Lung (tissue), 12 donors: ENCODE measurements around the gene SDR42E2. TPM values are rescaled to one million over a fixed set of nuclear protein-coding genes. Genes with fewer than 3 reads are reported as not detected.

Source experiments
- ATAC-seq: fragments of 200-7000 bp; cut with Tn5 transposase; one replicate; pipeline ENCODE4 v1.9.1; 2020; ENCODE audit warnings: moderate number of reproducible peaks; ENCODE audit not compliant: insufficient read depth, low FRiP score
- DNase-seq, 3 donors: peaks; one replicate each; pipeline ENCODE4 v3.0.0-alpha.2; 2013 to 2017
- H3K27ac ChIP-seq, 2 donors: one replicate each; pipeline ENCODE4 v1.5.1; 2013; ENCODE audit warnings: mild to moderate bottlenecking in 2 of 2, moderate library complexity in 2 of 2, control low read depth in 1 of 2, inconsistent platforms in 1 of 2, low read depth in 1 of 2, low read length in 1 of 2
- H3K27me3 ChIP-seq, 3 donors: one replicate each; pipeline ENCODE4 v1.5.1; 2013; ENCODE audit warnings: low read length in 2 of 3; ENCODE audit not compliant: control insufficient read depth in 3 of 3, insufficient read depth in 3 of 3
- H3K36me3 ChIP-seq, 4 donors: one replicate each; pipeline ENCODE4 v1.5.1; 2013; ENCODE audit warnings: low read length in 4 of 4, mild to moderate bottlenecking in 1 of 4, moderate library complexity in 1 of 4; ENCODE audit not compliant: control insufficient read depth in 4 of 4, insufficient read depth in 4 of 4
- H3K4me1 ChIP-seq, 5 donors: one replicate each; pipeline ENCODE4 v1.5.1; 2013; ENCODE audit warnings: low read length in 5 of 5, mild to moderate bottlenecking in 2 of 5, moderate library complexity in 1 of 5; ENCODE audit not compliant: control insufficient read depth in 5 of 5, insufficient read depth in 5 of 5
- H3K4me3 ChIP-seq: one replicate; pipeline ENCODE4 v1.5.1; 2013; ENCODE audit warnings: mild to moderate bottlenecking, control low read depth, moderate library complexity
- H3K9ac ChIP-seq, 2 donors: one replicate each; pipeline ENCODE4 v1.5.1; 2013; ENCODE audit warnings: low read length in 2 of 2, control low read depth in 1 of 2; ENCODE audit not compliant: insufficient read depth in 1 of 2
- H3K9me3 ChIP-seq, 4 donors: one replicate each; pipeline ENCODE4 v1.5.1; 2013; ENCODE audit warnings: low read length in 3 of 4, mild to moderate bottlenecking in 1 of 4, moderate library complexity in 1 of 4; ENCODE audit not compliant: control insufficient read depth in 4 of 4, insufficient read depth in 3 of 4
- WGBS, 2 donors: extraction: QIAGEN DNeasy Blood & Tissue Kit; methylation state at CpG; one replicate each; pipeline ENCODE4 v1.1.7; 2013; 5-methylcytosine and 5-hydroxymethylcytosine counted together
- polyA plus RNA-seq, 2 donors: library from polyadenylated mRNA; stranded (reverse); fragments of 200-250 nt; gene quantifications; one replicate each; pipeline ENCODE4 v1.2.1, GENCODE V29; 2013
- total RNA-seq, 2 donors: library from RNA; depleted of rRNA in 1 of 2; stranded (reverse); fragments of >200 nt in 1 of 2; gene quantifications; one replicate each; pipeline ENCODE4 v1.2.1, GENCODE V29; 2014 to 2021
- TF ChIP-seq, protein P1 (sequence below): IDR thresholded peaks from 2 replicates; pipeline ENCODE4 v1.5.1; 2012; ENCODE audit warnings: mild to moderate bottlenecking; ENCODE audit errors: control extremely low read depth, extremely low read depth
- donor health status: control.
- donor health status: control.
- donor health status: Bipolar disorder and iron deficiency.
- donor health status: healthy.
- donor health status: DM: yes; HTN: yes; CAD: no.

SDR42E2 gene
- total and polyA plus RNA-seq, 4 donors = 0.10 to 0.64 (median 0.11) TPM; not detected in 1

DNA sequence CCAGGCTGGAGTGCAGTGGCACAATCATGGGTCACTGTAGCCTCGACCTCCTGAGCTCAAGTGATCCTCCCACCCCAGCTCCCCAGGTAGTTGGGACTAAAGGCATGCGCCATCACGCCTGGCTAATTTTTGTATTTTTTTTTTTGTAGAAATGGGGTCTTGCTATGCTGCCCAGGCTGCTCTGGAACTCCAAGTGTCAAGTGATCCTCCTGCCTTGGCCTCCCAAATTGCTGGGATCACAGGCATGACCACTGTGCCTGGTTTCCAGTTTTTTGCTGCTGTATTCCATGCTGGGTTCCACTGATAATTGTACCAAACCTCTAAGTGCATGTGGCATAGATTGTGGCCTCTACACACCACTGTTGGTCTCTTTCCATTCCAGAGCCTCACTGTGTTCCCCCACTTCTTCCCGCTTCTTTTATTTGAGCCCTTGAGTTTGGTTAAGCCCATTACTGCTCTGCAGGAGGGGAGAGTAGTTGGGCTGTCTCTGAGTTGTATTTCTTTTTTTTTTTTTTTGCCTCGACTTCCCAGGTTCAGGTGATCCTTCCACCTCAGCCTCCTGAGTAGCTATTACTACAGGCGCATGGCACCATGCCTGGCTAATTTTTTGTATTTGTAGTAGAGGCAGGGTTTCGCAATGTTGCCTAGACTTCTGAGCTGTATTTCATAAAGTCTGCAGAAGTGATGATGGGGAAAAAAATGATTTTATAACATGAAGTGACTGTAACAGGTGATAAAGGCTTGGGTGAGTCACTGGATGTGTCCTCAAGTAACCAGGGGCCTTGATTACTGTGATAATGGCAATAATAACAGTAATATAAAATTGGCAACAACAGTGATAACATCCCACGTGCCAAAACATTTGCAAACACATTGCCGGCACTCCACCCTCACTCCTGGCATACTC lies 73.8 kb downstream of the SDR42E2 start:
- H3K27ac ChIP-seq = no peak overlapping the region
- 79 to 82% methylated on average over 9 of the region's 9 CpGs for WGBS, 2 donors
- no peaks in the 10 kb centered on the region for H3K9me3 ChIP-seq
- H3K36me3 ChIP-seq = peaks cover 0 to 9% (median 4%) of the 10 kb centered on the region in 4 donors
- H3K9ac ChIP-seq = no peak overlapping the region
- peaks cover 0 to 6% (median 3%) of the 10 kb centered on the region in 5 donors for H3K4me1 ChIP-seq
- no peaks in the 10 kb centered on the region for H3K27me3 ChIP-seq
- ATAC-seq (no peak), DNase-seq (no peak)
- TF ChIP-seq, protein P1, sequence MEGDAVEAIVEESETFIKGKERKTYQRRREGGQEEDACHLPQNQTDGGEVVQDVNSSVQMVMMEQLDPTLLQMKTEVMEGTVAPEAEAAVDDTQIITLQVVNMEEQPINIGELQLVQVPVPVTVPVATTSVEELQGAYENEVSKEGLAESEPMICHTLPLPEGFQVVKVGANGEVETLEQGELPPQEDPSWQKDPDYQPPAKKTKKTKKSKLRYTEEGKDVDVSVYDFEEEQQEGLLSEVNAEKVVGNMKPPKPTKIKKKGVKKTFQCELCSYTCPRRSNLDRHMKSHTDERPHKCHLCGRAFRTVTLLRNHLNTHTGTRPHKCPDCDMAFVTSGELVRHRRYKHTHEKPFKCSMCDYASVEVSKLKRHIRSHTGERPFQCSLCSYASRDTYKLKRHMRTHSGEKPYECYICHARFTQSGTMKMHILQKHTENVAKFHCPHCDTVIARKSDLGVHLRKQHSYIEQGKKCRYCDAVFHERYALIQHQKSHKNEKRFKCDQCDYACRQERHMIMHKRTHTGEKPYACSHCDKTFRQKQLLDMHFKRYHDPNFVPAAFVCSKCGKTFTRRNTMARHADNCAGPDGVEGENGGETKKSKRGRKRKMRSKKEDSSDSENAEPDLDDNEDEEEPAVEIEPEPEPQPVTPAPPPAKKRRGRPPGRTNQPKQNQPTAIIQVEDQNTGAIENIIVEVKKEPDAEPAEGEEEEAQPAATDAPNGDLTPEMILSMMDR = no peak
- H3K4me3 ChIP-seq = no peak overlapping the region

DNA sequence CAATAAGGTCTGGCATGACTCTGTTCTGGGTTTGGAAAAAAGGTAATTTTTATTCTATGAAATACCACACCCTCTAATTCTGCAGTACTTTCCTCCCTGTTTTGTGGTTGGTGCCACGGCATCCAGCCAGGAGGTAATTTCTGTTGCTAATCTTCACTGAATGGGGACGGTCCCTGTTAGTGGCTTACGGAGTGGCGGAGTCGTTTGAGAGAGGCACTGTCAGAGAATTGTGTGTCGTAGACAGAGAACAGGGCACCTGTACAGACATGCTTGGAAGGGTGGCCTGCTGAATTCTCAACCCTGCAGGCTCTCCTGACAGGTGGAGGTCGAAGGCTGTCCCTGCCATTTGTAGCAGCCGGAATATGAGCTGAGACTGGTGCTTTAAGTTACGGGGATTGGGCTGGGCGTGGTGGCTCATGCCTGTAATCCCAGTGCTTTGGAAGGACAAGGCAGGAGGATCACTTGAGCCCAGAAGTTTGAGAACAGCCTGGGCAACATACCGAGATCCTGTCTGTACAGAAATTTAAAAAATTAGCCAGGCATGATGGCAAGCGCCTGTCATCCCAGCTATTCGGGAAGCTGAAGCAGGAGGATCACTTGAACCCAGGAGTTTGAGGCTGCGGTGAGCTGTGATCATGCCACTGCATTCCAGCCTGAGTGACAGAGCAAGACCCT lies 77.0 kb downstream of the SDR42E2 start:
- peaks cover 0 to 4% (median 3%) of the 10 kb centered on the region in 5 donors for H3K4me1 ChIP-seq
- H3K4me3 ChIP-seq = no peak overlapping the region
- no peak for ATAC-seq
- no peaks in the 10 kb centered on the region for H3K9me3 ChIP-seq
- H3K9ac ChIP-seq = no peak overlapping the region
- no peak for DNase-seq
- H3K36me3 ChIP-seq = peaks cover 0 to 9% (median 1%) of the 10 kb centered on the region in 4 donors
- WGBS, 2 donors = 84 to 88% methylated on average over 14 of the region's 14 CpGs
- H3K27ac ChIP-seq = no peak overlapping the region
- H3K27me3 ChIP-seq = no peaks in the 10 kb centered on the region
- TF ChIP-seq, protein P1 = no peak

DNA sequence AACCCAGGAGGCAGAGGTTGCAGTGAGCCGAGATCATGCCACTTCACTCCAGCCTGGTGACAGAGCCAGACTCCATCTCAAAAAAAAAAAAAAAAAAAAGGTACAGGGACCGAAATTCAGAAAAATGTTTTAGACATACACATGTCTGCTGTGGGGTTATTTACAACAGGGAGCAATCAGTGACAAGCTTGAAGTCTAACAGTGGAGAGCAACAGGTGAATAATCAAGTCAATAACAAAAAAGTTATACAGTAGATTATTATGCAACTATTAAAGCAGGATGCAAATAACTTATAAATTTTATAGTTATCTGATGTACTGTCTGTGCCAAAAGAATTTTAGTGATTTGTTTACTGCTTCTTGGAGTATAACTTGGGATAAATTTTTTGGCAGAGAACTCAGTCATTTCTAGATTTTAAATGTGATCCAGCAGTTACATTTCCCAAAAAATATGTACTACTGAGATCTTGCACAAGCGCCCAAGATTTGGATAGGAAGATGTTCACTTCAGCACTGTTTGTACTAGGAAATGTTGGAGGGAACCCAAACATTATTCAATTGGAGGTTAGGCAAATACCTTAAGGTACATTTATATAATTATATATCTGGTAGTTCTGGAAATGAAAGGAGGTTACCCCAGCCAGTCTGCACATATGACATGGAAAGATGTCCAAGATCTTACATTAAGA lies 77.9 kb downstream of the SDR42E2 start:
- ATAC-seq (no peak), DNase-seq (peak in 2 of 3 donors; percentile 77 to 85)
- TF ChIP-seq, protein P1 = no peak
- H3K36me3 ChIP-seq = peaks cover 0 to 10% (median 4%) of the 10 kb centered on the region in 4 donors
- peaks cover 0 to 4% (median 3%) of the 10 kb centered on the region in 5 donors for H3K4me1 ChIP-seq
- H3K27ac ChIP-seq = no peak overlapping the region
- H3K9ac ChIP-seq = no peak overlapping the region
- WGBS, 2 donors = 63 to 64% methylated on average over 3 of the region's 3 CpGs
- H3K9me3 ChIP-seq = no peaks in the 10 kb centered on the region
- no peak overlapping the region for H3K4me3 ChIP-seq
- no peaks in the 10 kb centered on the region for H3K27me3 ChIP-seq

Other genes with a start within 250 kb of the SDR42E2 start
- 100 to 1,000 TPM; 166 to 196 TPM for gene UQCRC2, start 209.1 kb upstream of the SDR42E2 start, total RNA-seq
- gene UQCRC2, start 209.1 kb upstream of the SDR42E2 start, polyA plus RNA-seq = 100 to 1,000 TPM in 1 of 2 donors, 10 to 100 TPM in 1; 69.3 to 127 TPM
- gene PDZD9, start 161.4 kb upstream of the SDR42E2 start, total RNA-seq = not detected
- not detected for gene PDZD9, start 161.4 kb upstream of the SDR42E2 start, polyA plus RNA-seq
- 10 to 100 TPM; 11.7 to 30.6 TPM for gene MOSMO, start 154.4 kb upstream of the SDR42E2 start, total RNA-seq
- gene MOSMO, start 154.4 kb upstream of the SDR42E2 start, polyA plus RNA-seq = 10 to 100 TPM; 10.3 to 10.9 TPM
- gene VWA3A, start 70.0 kb upstream of the SDR42E2 start, total RNA-seq = 10 to 100 TPM; 12.9 to 15.1 TPM
- gene VWA3A, start 70.0 kb upstream of the SDR42E2 start, polyA plus RNA-seq = 1 to 10 TPM; 2.4 to 4.6 TPM
- 10 to 100 TPM; 27.5 to 40.8 TPM for gene EEF2K, start 43.8 kb downstream of the SDR42E2 start, total RNA-seq
- 1 to 10 TPM; 5.6 to 7.2 TPM for gene EEF2K, start 43.8 kb downstream of the SDR42E2 start, polyA plus RNA-seq
- 10 to 100 TPM; 44.0 to 44.3 TPM for gene POLR3E, start 134.9 kb downstream of the SDR42E2 start, total RNA-seq
- gene POLR3E, start 134.9 kb downstream of the SDR42E2 start, polyA plus RNA-seq = 10 to 100 TPM; 23.2 to 24.1 TPM
- 10 to 100 TPM; 14.8 to 27.0 TPM for gene CDR2, start 212.1 kb downstream of the SDR42E2 start, total RNA-seq
- gene CDR2, start 212.1 kb downstream of the SDR42E2 start, polyA plus RNA-seq = 10 to 100 TPM; 11.3 to 13.1 TPM